ENCODE data around the gene CHSY3. TPM values are rescaled to one million over a fixed set of nuclear protein-coding genes. Genes with fewer than 3 reads are reported as not detected.

CHSY3 gene
- polyA plus RNA-seq, 1 donor from 2014 or later = 0.40 TPM

- TF ChIP-seq CTCF (IDR thresholded peaks at IDR 0.05; ENCODE audit: poor library complexity, severe bottlenecking) = no peak
Measured at GRCh38 chr5:130171699-130172098, 267.4 kb downstream of the CHSY3 start (continued).

GRCh38 chr5:130183115-130183514 is 278.9 kb downstream of the CHSY3 start:
- Histone ChIP-seq H3F3A (ENCODE audit: insufficient read depth, low read length, poor library complexity, severe bottlenecking) (no peaks in the 10 kb centered on the region), H2AFZ (ENCODE audit: low read depth, low read length) (no peak overlapping the region), H3K9me3 (ENCODE audit: low read length) (no peaks in the 10 kb centered on the region)

More at GRCh38 chr5:130183115-130183514, 278.9 kb downstream of the CHSY3 start:
- Histone ChIP-seq H3K79me2 (replicated peaks; ENCODE audit: insufficient read depth, low read length) (no peaks in the 10 kb centered on the region), H3K36me3 (ENCODE audit: insufficient read depth, low read length) (no peaks in the 10 kb centered on the region), H3K4me3 (ENCODE audit: low read length) (no peak overlapping the region), H4K20me1 (ENCODE audit: insufficient read depth) (no peaks in the 10 kb centered on the region), H3K27me3 (ENCODE audit: insufficient read depth, low read depth, low read length) (no peaks in the 10 kb centered on the region), H3K27ac (ENCODE audit: low read length) (no peak overlapping the region), H3K9me2 (ENCODE audit: insufficient read depth, low read length) (no peaks in the 10 kb centered on the region), H3K9ac (ENCODE audit: low read length) (no peak overlapping the region), H3K4me2 (ENCODE audit: low read length) (no peak overlapping the region)
- TF ChIP-seq POLR2AphosphoS5 (IDR thresholded peaks at IDR 0.05) (no peak), EZH2 (IDR thresholded peaks at IDR 0.05; ENCODE audit: borderline replicate concordance, insufficient read depth, low read length, poor library complexity, severe bottlenecking) (no peak), REST (IDR thresholded peaks at IDR 0.05; ENCODE audit: borderline replicate concordance) (no peak), CTCF (IDR thresholded peaks at IDR 0.05; ENCODE audit: poor library complexity, severe bottlenecking) (no peak)

Data from neural cell (in vitro differentiated cells).